Measurements from ENCODE around the gene BRD4.

The BRD4 gene

GRCh38 chr19:15194938-15195337, 137.4 kb downstream of the BRD4 start:
- no peak for DNase-seq (ENCODE audit: low read depth in 3 of 3)

GRCh38 chr19:15191982-15192381, 140.4 kb downstream of the BRD4 start:
- DNase-seq (ENCODE audit: low read depth in 3 of 3), result no peak

GRCh38 chr19:15191514-15191913, 140.8 kb downstream of the BRD4 start:
- DNase-seq (ENCODE audit: low read depth in 3 of 3), result no peak

GRCh38 chr19:15188851-15189250, 143.5 kb downstream of the BRD4 start:
- DNase-seq (ENCODE audit: low read depth in 3 of 3), result no peak

- DNase-seq (ENCODE audit: low read depth in 3 of 3), result no peak
These were observed 145.0 kb downstream of the BRD4 start for GRCh38 chr19:15187026-15188007.
